ENCODE results near the gene SPHK2. TPM values are rescaled to one million over a fixed set of nuclear protein-coding genes. Genes with fewer than 3 reads are reported as not detected.

Gene SPHK2
- total and polyA plus RNA-seq, 11 donors = 5.6 to 13.1 (median 9.5) TPM

DNA sequence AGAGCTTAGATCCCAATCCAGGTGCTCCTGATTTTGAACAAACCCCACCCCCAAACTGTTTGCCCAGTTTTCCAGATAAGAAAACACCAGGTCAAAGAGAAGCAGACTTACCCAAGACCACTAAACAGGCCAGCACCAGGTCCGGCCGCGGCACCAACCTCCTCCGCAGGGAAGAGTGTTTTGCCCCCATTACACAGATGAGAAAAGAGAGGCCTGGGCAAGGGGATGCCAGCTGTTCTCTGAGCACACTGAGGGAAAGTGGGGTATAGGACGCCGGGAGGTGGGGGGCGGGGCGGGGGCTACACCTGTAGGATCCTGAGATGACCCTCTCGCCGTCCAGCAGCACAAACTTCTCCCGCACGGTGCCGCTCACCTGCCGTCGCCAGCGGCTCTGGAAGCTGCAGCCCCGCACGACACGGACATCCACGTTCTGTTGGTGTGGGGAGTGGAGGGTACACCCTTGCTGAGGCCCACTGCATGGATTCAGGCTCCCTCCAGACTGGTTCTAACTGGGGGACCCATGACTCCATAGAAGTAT is 9.7 kb upstream of the SPHK2 start:
- DNase-seq = no peak
- no peak overlapping the region for H3K27ac ChIP-seq
- ATAC-seq = no peak
- H3K4me3 ChIP-seq = no peak overlapping the region
- no peaks in the 10 kb centered on the region for H3K9me3 ChIP-seq
- intact Hi-C loops (cut with DNase I) = loop anchor here in 1 of 10 donors (10.0 kb wide), 1 partner anchor 225 kb away; no protein-coding TSS in a partner anchor
- H3K36me3 ChIP-seq = peaks cover 0 to under 1% (median 0%) of the 10 kb centered on the region in 9 donors
- H3K4me1 ChIP-seq = peaks cover 0 to 8% (median 0%) of the 10 kb centered on the region in 12 donors
- no peaks in the 10 kb centered on the region for H3K27me3 ChIP-seq
- no peak for TF ChIP-seq POLR2A (IDR thresholded peaks at IDR 0.05)
- TF ChIP-seq, protein P1, sequence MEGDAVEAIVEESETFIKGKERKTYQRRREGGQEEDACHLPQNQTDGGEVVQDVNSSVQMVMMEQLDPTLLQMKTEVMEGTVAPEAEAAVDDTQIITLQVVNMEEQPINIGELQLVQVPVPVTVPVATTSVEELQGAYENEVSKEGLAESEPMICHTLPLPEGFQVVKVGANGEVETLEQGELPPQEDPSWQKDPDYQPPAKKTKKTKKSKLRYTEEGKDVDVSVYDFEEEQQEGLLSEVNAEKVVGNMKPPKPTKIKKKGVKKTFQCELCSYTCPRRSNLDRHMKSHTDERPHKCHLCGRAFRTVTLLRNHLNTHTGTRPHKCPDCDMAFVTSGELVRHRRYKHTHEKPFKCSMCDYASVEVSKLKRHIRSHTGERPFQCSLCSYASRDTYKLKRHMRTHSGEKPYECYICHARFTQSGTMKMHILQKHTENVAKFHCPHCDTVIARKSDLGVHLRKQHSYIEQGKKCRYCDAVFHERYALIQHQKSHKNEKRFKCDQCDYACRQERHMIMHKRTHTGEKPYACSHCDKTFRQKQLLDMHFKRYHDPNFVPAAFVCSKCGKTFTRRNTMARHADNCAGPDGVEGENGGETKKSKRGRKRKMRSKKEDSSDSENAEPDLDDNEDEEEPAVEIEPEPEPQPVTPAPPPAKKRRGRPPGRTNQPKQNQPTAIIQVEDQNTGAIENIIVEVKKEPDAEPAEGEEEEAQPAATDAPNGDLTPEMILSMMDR (IDR thresholded peaks at IDR 0.05) = no peak
- 92 to 95% (median 94%) methylated on average over 6 to 20 of the region's 20 CpGs for WGBS, 4 donors

DNA sequence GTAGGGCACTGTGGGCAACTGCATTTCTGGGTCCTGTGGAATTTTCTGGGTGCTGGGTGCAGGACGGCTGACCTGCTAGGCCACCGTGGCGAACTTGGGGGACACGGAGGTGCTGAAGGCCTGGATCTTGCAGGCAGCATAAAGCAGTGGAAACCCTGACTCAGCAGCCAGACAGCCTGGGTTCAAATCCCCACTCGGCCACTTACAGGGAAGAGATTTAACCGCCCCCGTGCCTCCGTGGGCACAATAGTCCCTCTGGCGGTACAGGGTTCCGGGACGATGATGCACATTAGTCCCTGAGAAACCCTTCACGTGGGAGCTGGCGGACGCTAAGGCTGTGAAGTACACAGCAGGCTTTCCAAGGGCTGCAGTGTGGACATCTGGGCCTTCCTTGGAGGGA is 7.4 kb upstream of the SPHK2 start:
- intact Hi-C loops (cut with DNase I) = loop anchor here in 1 of 10 donors (10.0 kb wide), 1 partner anchor 227 kb away; no protein-coding TSS in a partner anchor
- Histone ChIP-seq H3K9me3 (no peaks in the 10 kb centered on the region), H3K4me1 (peaks cover 0 to 15% (median 2%) of the 10 kb centered on the region in 12 donors), H3K36me3 (peaks cover 2 to 22% (median 20%) of the 10 kb centered on the region in 9 donors), H3K27ac (no peak overlapping the region), H3K4me3 (no peak overlapping the region), H3K27me3 (no peaks in the 10 kb centered on the region)
- WGBS, 4 donors = 88 to 89% (median 88%) methylated on average over 14 of the region's 14 CpGs
- TF ChIP-seq POLR2A (IDR thresholded peaks at IDR 0.05) = no peak
- TF ChIP-seq, protein P1 (IDR thresholded peaks at IDR 0.05) = no peak
- ATAC-seq (no peak), DNase-seq (no peak)

DNA sequence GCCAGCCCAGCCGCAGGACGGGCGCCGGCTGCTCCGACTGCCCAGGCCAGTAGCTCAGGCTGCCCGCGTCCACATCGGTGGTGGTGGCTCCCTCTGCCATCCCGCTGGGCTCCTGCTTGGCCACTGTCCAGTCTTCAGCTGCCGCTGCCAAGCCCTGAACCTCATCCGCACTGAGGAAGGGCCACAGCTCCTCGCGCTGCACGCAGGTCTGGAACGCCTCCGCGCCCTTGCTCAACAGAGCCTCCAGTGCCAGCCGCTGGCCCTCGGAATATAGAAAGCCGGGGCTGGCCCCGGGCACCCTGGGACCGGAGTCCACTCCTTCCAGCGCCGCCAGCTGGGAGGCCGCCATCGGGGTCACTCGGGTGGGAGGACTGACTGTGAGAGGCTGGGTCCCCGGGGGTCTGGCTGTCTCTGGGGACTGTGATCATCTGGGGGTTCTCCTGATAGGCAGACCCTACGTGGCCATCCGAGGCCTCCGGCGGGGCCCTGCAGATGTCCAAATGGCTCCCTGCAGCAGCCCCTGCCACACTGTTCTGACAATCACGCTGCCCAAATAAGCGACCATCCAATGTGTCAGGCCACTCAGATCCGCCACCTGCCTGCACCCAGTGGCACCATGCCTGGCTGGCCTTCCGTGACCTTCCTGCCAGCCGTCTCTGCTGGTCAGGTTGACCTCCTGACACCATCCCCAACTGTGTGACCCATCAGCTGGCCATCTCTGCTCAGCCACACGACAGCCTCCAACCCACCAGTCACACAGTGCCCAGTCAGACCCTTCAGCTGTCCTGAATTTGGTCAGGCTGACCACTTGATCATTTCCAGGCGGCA is 6.1 kb upstream of the SPHK2 start:
- DNase-seq (no peak), ATAC-seq (peak in 2 of 4 donors; percentile 4)
- intact Hi-C loops (cut with DNase I) = loop anchor here in 1 of 10 donors (10.0 kb wide), 1 partner anchor 228 kb away; no protein-coding TSS in a partner anchor
- peaks cover 8 to 29% (median 15%) of the 10 kb centered on the region in 12 donors for H3K4me1 ChIP-seq
- TF ChIP-seq POLR2A (IDR thresholded peaks at IDR 0.05) = no peak
- TF ChIP-seq, protein P1 (IDR thresholded peaks at IDR 0.05) = no peak
- no peak overlapping the region for H3K27ac ChIP-seq
- H3K4me3 ChIP-seq = no peak overlapping the region
- no peaks in the 10 kb centered on the region for H3K9me3 ChIP-seq
- WGBS, 4 donors = 70 to 84% (median 77%) methylated on average over 16 to 39 of the region's 39 CpGs
- H3K27me3 ChIP-seq = no peaks in the 10 kb centered on the region
- H3K36me3 ChIP-seq = peaks cover 2 to 32% (median 27%) of the 10 kb centered on the region in 9 donors

DNA sequence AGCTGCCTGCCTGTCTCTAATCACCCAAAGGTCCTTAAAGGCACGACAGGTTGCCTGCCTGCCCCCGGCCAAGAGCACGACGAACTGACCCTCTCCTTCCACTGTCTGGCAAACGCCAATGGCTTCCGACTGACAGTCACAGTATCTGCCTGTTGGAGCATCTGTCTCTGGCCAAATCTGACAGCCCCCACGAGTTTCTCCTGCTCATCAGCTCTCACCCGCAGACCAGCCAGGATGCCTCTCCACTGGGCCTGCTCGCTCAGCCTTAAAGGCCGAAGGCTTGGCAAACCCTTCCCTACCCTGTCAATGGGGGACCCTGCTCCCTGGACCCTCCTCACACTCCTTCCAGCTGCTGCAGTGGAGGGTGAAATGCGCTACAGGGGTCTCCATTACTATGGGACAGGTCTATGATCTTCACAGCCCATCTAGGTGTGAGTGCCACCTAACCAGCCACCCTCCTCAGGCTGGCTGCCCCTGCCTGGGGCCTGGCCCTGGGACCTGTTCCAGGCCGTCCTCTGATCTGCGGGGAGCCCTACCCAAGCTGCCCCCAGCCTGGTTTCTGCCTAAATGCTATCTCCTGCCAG is 5.4 kb upstream of the SPHK2 start:
- 61 to 65% (median 63%) methylated on average over 12 to 13 of the region's 13 CpGs for WGBS, 4 donors
- peaks cover 10 to 30% (median 17%) of the 10 kb centered on the region in 12 donors for H3K4me1 ChIP-seq
- peaks cover 0 to 2% (median 0%) of the 10 kb centered on the region in 9 donors for H3K27me3 ChIP-seq
- intact Hi-C loops (cut with DNase I) = loop anchor here in 1 of 10 donors (10.0 kb wide), 1 partner anchor 229 kb away; no protein-coding TSS in a partner anchor
- DNase-seq = no peak
- H3K27ac ChIP-seq = no peak overlapping the region
- no peak for TF ChIP-seq POLR2A (IDR thresholded peaks at IDR 0.05)
- TF ChIP-seq, protein P1 (IDR thresholded peaks at IDR 0.05) = no peak
- H3K9me3 ChIP-seq = no peaks in the 10 kb centered on the region
- peaks cover 2 to 32% (median 27%) of the 10 kb centered on the region in 9 donors for H3K36me3 ChIP-seq
- no peak overlapping the region for H3K4me3 ChIP-seq
- no peak for ATAC-seq
